Upper lobe of right lung (tissue), 1 donor: ENCODE results near the gene AMPH. TPM values are rescaled to one million over a fixed set of nuclear protein-coding genes. Genes with fewer than 3 reads are reported as not detected.

ENCODE experiments used
- ATAC-seq: fragments of 200-7000 bp; cut with Tn5 transposase; one replicate; pipeline ENCODE4 v1.9.1; 2020; ENCODE audit warnings: mild to moderate bottlenecking, moderate library complexity
- DNase-seq: peaks from one replicate; pipeline ENCODE4 v3.0.0-alpha.2; 2020
- H3K27ac ChIP-seq: fragments of 200-600 bp; one replicate; pipeline ENCODE4 v1.8.0; 2022
- H3K27me3 ChIP-seq: fragments of 200-600 bp; one replicate; pipeline ENCODE4 v1.8.0; 2022; ENCODE audit warnings: mild to moderate bottlenecking
- H3K36me3 ChIP-seq: fragments of 200-600 bp; one replicate; pipeline ENCODE4 v1.8.0; 2022
- H3K4me1 ChIP-seq: fragments of 200-600 bp; one replicate; pipeline ENCODE4 v1.8.0; 2022
- H3K4me3 ChIP-seq: fragments of 200-600 bp; one replicate; pipeline ENCODE4 v1.8.0; 2022; ENCODE audit warnings: mild to moderate bottlenecking
- H3K9me3 ChIP-seq: fragments of 200-600 bp; one replicate; pipeline ENCODE4 v1.8.0; 2022
- CTCF ChIP-seq: fragments of 200-600 bp; IDR thresholded peaks from one replicate; pipeline ENCODE4 v1.8.0; 2022; ENCODE audit warnings: antibody characterized with exemption
- intact Hi-C: fragments of 100-400 bp; cut with DNase I; formaldehyde crosslinking; loops from one replicate; pipeline ENCODE4 v1.11.0; 2022
- total RNA-seq: library from RNA; stranded (reverse); fragmentation: NEBNext Ultra II Directional; extraction: Animal tissue kit (Norgen Biotek cat#: 25700); gene quantifications from one replicate; pipeline ENCODE4 v1.2.1, GENCODE V29; 2021
- donor health status: DM: no; HTN: yes; CAD: no; lungs with severe emphysema.

AMPH gene
- total RNA-seq, 1 donor from 2014 or later: 0.58 TPM

- intact Hi-C loops: no loop called here
- no peak for TF ChIP-seq CTCF
- ATAC-seq (no peak), DNase-seq (no peak)
- Histone ChIP-seq H3K4me1 (no peaks in the 10 kb centered on the region), H3K36me3 (no peaks in the 10 kb centered on the region), H3K4me3 (no peak overlapping the region), H3K27me3 (no peaks in the 10 kb centered on the region), H3K9me3 (no peaks in the 10 kb centered on the region), H3K27ac (no peak overlapping the region)
Observed at GRCh38 chr7:38453826-38454225, 177.3 kb downstream of the AMPH start.

GRCh38 chr7:38453168-38453567, 178.0 kb downstream of the AMPH start:
- Histone ChIP-seq H3K4me1 (no peaks in the 10 kb centered on the region), H3K9me3 (no peaks in the 10 kb centered on the region), H3K36me3 (no peaks in the 10 kb centered on the region), H3K27me3 (no peaks in the 10 kb centered on the region), H3K27ac (no peak overlapping the region), H3K4me3 (no peak overlapping the region)
- TF ChIP-seq CTCF: no peak
- ATAC-seq: no peak
- intact Hi-C loops: no loop called here
- DNase-seq: no peak

- no peaks in the 10 kb centered on the region for H3K9me3 ChIP-seq
- H3K4me1 ChIP-seq: no peaks in the 10 kb centered on the region
- H3K27me3 ChIP-seq: no peaks in the 10 kb centered on the region
- ATAC-seq: no peak
- no peak for DNase-seq
- H3K4me3 ChIP-seq: no peak overlapping the region
- no peaks in the 10 kb centered on the region for H3K36me3 ChIP-seq
- intact Hi-C loops: no loop called here
- H3K27ac ChIP-seq: no peak overlapping the region
- no peak for TF ChIP-seq CTCF
Observed at GRCh38 chr7:38452681-38453108, 178.5 kb downstream of the AMPH start.

- intact Hi-C loops: no loop called here
- DNase-seq (no peak), ATAC-seq (no peak)
- Histone ChIP-seq H3K27me3 (no peaks in the 10 kb centered on the region), H3K4me1 (no peaks in the 10 kb centered on the region), H3K4me3 (no peak overlapping the region), H3K27ac (no peak overlapping the region), H3K9me3 (no peaks in the 10 kb centered on the region), H3K36me3 (no peaks in the 10 kb centered on the region)
- TF ChIP-seq CTCF: no peak
Observed at GRCh38 chr7:38451840-38452239, 179.3 kb downstream of the AMPH start.

GRCh38 chr7:38448584-38449234, 182.5 kb downstream of the AMPH start:
- H3K4me1 ChIP-seq: no peaks in the 10 kb centered on the region
- intact Hi-C loops: no loop called here
- ATAC-seq (no peak), DNase-seq (no peak)
- TF ChIP-seq CTCF: no peak
- H3K9me3 ChIP-seq: no peaks in the 10 kb centered on the region
- H3K4me3 ChIP-seq: no peak overlapping the region
- no peaks in the 10 kb centered on the region for H3K27me3 ChIP-seq
- no peaks in the 10 kb centered on the region for H3K36me3 ChIP-seq
- no peak overlapping the region for H3K27ac ChIP-seq

- Histone ChIP-seq H3K36me3 (no peaks in the 10 kb centered on the region), H3K9me3 (no peaks in the 10 kb centered on the region), H3K27me3 (no peaks in the 10 kb centered on the region), H3K4me1 (no peaks in the 10 kb centered on the region), H3K27ac (no peak overlapping the region), H3K4me3 (no peak overlapping the region)
- TF ChIP-seq CTCF: no peak
- DNase-seq (no peak), ATAC-seq (no peak)
- intact Hi-C loops: no loop called here
Observed at GRCh38 chr7:38448054-38448453, 183.1 kb downstream of the AMPH start.
